ENCODE measurements around the gene SLC9C2. TPM values are rescaled to one million over a fixed set of nuclear protein-coding genes. Genes with fewer than 3 reads are reported as not detected.

The SLC9C2 gene
- total RNA-seq, 1 donor from 2014 or later, result 0.51 TPM

DNA sequence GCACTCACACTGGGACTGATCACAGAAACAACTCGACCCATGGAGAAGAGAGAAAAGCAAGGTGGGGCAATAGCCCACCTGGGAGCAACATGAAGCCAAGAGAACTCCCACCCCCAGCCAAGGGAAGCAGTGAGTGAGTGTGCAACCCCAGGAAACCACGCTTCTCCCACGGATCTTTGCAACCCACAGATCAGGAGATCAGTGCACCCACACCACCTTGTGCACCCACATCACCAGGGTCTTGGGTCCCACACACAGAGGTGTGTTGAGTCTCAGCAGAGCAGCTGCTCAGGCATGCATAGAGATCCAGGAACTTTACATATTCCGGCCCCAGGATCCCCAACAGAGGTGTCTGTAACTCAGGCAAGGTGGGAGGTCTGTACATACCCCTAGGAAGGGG is 143.0 kb downstream of the SLC9C2 start:
- no peaks in the 10 kb centered on the region for H3K4me1 Mint-ChIP-seq (ENCODE audit: unreplicated experiment)
- H3K4me3 Mint-ChIP-seq (ENCODE audit: unreplicated experiment), result no peak overlapping the region
- no peak for DNase-seq (ENCODE audit: low spot score)
- no peaks in the 10 kb centered on the region for H3K9me3 Mint-ChIP-seq (ENCODE audit: unreplicated experiment)
- no peak overlapping the region for H3K27ac Mint-ChIP-seq (ENCODE audit: unreplicated experiment)
- no peaks in the 10 kb centered on the region for H3K27me3 Mint-ChIP-seq (ENCODE audit: unreplicated experiment)
- no peak for TF ChIP-seq CTCF (IDR thresholded peaks at IDR 0.05; ENCODE audit: unreplicated experiment)
- peaks cover 15% of the 10 kb centered on the region for H3K36me3 Mint-ChIP-seq (ENCODE audit: low read depth, unreplicated experiment)

DNA sequence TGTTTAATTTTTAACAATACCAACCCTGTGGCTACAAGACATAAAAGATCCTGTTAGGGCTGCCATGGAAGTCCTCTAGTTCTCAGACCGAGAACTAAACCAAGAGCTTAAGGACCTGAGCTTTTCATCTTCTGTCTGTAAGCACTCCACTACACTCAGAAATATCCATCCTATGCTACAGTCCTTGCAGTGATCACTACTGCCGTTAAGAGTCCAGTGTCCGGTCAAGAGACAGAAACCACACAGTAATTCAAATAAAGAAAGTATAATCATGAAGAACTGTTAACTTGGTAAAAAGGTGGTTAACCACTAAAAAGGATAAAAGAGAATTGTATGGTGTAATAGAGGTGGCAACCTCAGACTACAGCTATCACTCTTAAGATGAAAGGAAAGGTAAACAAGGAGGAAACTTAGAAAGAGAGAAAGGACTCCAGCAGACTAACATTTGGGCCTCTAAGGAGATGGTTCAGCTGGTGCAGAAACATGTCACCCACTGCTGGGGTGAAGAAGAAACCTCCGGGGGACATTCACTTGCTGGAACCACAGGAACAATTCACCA is 147.8 kb downstream of the SLC9C2 start:
- Mint-ChIP-seq H3K36me3 (ENCODE audit: low read depth, unreplicated experiment) (peaks cover 6% of the 10 kb centered on the region), H3K27me3 (ENCODE audit: unreplicated experiment) (no peaks in the 10 kb centered on the region), H3K4me1 (ENCODE audit: unreplicated experiment) (no peaks in the 10 kb centered on the region), H3K4me3 (ENCODE audit: unreplicated experiment) (no peak overlapping the region), H3K27ac (ENCODE audit: unreplicated experiment) (no peak overlapping the region), H3K9me3 (ENCODE audit: unreplicated experiment) (no peaks in the 10 kb centered on the region)
- TF ChIP-seq CTCF (IDR thresholded peaks at IDR 0.05; ENCODE audit: unreplicated experiment), result no peak
- no peak for DNase-seq (ENCODE audit: low spot score)

DNA sequence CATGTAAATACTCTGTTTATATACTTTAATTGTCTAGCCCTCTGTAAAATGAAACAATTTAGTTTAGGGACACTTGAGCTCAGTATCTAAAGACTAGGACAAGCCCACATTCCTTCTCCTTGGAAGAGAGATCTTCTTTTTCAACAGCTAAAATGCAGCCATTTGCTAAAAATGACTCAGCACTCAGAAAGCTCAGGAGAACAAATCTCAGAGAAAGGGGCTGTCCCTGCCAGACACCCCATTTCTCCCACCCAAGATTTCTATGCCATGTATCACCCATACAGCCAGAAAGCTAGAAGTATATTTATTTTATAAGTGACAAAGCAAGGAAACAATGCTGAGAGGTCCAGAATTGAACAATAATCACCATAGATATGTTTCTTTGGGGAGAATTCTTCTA is 148.9 kb downstream of the SLC9C2 start:
- no peak for DNase-seq (ENCODE audit: low spot score)
- no peaks in the 10 kb centered on the region for H3K27me3 Mint-ChIP-seq (ENCODE audit: unreplicated experiment)
- H3K4me3 Mint-ChIP-seq (ENCODE audit: unreplicated experiment), result no peak overlapping the region
- no peak overlapping the region for H3K27ac Mint-ChIP-seq (ENCODE audit: unreplicated experiment)
- H3K36me3 Mint-ChIP-seq (ENCODE audit: low read depth, unreplicated experiment), result no peaks in the 10 kb centered on the region
- no peaks in the 10 kb centered on the region for H3K4me1 Mint-ChIP-seq (ENCODE audit: unreplicated experiment)
- TF ChIP-seq CTCF (IDR thresholded peaks at IDR 0.05; ENCODE audit: unreplicated experiment), result no peak
- H3K9me3 Mint-ChIP-seq (ENCODE audit: unreplicated experiment), result no peaks in the 10 kb centered on the region

GRCh38 chr1:173451981-173452380 is 150.9 kb downstream of the SLC9C2 start:
- Mint-ChIP-seq H3K4me3 (ENCODE audit: unreplicated experiment) (no peak overlapping the region), H3K9me3 (ENCODE audit: unreplicated experiment) (no peaks in the 10 kb centered on the region), H3K36me3 (ENCODE audit: low read depth, unreplicated experiment) (peaks cover 6% of the 10 kb centered on the region), H3K27ac (ENCODE audit: unreplicated experiment) (no peak overlapping the region), H3K4me1 (ENCODE audit: unreplicated experiment) (no peaks in the 10 kb centered on the region), H3K27me3 (ENCODE audit: unreplicated experiment) (no peaks in the 10 kb centered on the region)
- TF ChIP-seq CTCF (IDR thresholded peaks at IDR 0.05; ENCODE audit: unreplicated experiment), result no peak
- no peak for DNase-seq (ENCODE audit: low spot score)

Other genes starting within 250 kb of the SLC9C2 start
- gene PRDX6, start 125.7 kb downstream of the SLC9C2 start, total RNA-seq (ENCODE audit: unreplicated experiment), result 189 TPM
- gene TEX50, start 32.3 kb upstream of the SLC9C2 start, total RNA-seq (ENCODE audit: unreplicated experiment), result not detected
- gene ANKRD45, start 66.8 kb upstream of the SLC9C2 start, total RNA-seq (ENCODE audit: unreplicated experiment), result 1.3 TPM
- gene KLHL20, start 111.9 kb upstream of the SLC9C2 start, total RNA-seq (ENCODE audit: unreplicated experiment), result 32.8 TPM
- 18.7 TPM for gene DARS2, start 221.6 kb upstream of the SLC9C2 start, total RNA-seq (ENCODE audit: unreplicated experiment)
- gene CENPL, start 221.8 kb upstream of the SLC9C2 start, total RNA-seq (ENCODE audit: unreplicated experiment), result 6.6 TPM